HL-60 (cell line): ENCODE data around the gene SPIB.

Source experiments
- GABPA ChIP-seq: IDR thresholded peaks from 2 replicates; pipeline ENCODE4 v1.6.1; 2012; ENCODE audit warnings: low read depth
- POLR2AphosphoS5 ChIP-seq: IDR thresholded peaks from 2 replicates; pipeline ENCODE4 v1.6.1; 2012; ENCODE audit warnings: low read depth
- TF ChIP-seq, protein P1 (sequence below): IDR thresholded peaks from one replicate; pipeline ENCODE4 v1.5.1; 2011; ENCODE audit warnings: low read length, control low read depth, inconsistent platforms; ENCODE audit not compliant: insufficient read depth
- TF ChIP-seq, protein P2 (sequence below): IDR thresholded peaks from 2 replicates; pipeline ENCODE4 v1.6.1; 2012; ENCODE audit warnings: low read depth; ENCODE audit not compliant: insufficient replicate concordance

DNA sequence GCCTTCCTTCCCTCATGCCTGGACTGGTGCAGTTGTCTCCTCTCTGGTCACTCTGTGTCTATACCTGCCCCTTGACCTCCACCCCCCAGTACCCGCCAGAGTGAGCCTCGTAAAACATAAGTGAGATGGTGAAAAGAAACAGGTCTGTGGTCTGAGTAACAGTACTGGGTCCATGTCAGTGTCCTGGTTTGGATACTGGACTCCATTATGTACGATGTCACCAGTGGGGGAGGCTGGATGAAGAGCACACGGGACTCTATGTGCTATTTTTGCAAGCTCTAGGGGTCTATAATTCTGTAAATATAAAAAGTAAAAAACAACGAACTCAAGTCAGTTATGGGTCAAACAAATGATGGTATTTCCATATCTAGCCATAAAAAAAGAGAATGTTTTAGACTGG lies 28.3 kb downstream of the SPIB start:
- TF ChIP-seq, protein P1, sequence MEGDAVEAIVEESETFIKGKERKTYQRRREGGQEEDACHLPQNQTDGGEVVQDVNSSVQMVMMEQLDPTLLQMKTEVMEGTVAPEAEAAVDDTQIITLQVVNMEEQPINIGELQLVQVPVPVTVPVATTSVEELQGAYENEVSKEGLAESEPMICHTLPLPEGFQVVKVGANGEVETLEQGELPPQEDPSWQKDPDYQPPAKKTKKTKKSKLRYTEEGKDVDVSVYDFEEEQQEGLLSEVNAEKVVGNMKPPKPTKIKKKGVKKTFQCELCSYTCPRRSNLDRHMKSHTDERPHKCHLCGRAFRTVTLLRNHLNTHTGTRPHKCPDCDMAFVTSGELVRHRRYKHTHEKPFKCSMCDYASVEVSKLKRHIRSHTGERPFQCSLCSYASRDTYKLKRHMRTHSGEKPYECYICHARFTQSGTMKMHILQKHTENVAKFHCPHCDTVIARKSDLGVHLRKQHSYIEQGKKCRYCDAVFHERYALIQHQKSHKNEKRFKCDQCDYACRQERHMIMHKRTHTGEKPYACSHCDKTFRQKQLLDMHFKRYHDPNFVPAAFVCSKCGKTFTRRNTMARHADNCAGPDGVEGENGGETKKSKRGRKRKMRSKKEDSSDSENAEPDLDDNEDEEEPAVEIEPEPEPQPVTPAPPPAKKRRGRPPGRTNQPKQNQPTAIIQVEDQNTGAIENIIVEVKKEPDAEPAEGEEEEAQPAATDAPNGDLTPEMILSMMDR = no peak
- TF ChIP-seq POLR2AphosphoS5 (no peak), GABPA (no peak)
- TF ChIP-seq, protein P2, sequence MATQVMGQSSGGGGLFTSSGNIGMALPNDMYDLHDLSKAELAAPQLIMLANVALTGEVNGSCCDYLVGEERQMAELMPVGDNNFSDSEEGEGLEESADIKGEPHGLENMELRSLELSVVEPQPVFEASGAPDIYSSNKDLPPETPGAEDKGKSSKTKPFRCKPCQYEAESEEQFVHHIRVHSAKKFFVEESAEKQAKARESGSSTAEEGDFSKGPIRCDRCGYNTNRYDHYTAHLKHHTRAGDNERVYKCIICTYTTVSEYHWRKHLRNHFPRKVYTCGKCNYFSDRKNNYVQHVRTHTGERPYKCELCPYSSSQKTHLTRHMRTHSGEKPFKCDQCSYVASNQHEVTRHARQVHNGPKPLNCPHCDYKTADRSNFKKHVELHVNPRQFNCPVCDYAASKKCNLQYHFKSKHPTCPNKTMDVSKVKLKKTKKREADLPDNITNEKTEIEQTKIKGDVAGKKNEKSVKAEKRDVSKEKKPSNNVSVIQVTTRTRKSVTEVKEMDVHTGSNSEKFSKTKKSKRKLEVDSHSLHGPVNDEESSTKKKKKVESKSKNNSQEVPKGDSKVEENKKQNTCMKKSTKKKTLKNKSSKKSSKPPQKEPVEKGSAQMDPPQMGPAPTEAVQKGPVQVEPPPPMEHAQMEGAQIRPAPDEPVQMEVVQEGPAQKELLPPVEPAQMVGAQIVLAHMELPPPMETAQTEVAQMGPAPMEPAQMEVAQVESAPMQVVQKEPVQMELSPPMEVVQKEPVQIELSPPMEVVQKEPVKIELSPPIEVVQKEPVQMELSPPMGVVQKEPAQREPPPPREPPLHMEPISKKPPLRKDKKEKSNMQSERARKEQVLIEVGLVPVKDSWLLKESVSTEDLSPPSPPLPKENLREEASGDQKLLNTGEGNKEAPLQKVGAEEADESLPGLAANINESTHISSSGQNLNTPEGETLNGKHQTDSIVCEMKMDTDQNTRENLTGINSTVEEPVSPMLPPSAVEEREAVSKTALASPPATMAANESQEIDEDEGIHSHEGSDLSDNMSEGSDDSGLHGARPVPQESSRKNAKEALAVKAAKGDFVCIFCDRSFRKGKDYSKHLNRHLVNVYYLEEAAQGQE = no peak
